ENCODE data around the gene RALGDS. TPM values are rescaled to one million over a fixed set of nuclear protein-coding genes. Genes with fewer than 3 reads are reported as not detected.

The RALGDS gene
- total RNA-seq, 1 experiment from 2014 or later = 36.1 TPM

DNA sequence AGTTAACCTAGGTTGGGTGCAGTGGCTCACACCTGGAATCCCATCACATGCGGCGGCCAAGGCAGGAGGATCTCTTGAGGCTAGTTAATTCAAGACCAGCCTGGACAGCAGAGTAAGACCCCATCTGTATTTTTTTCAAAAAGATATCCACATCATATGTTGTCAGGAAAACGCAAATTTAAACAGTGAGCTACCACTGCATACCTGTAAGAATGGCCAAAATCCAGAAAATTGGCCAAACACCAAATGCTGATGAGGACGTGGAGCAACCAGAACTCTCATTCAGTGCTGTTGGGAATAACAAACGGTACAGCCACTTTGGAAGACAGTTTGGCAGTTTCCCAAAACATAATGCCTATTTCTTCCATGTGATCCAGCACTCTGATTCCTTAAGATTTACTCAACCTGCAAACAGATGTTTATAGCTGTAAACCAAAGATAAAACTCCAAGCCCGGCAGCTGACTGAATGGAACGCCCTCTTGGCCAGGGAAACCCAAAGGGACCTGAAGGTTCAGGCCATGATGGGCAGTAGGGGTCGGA is 46.9 kb downstream of the RALGDS start:
- H3K36me3 ChIP-seq (ENCODE audit: control insufficient read depth in 1 of 2, insufficient read depth in 2 of 2, low read length in 2 of 2) = no peaks in the 10 kb centered on the region
- no peak overlapping the region for H3K4me2 ChIP-seq (ENCODE audit: low read length)
- CTCF ChIA-PET = interaction anchor here (1.4 to 2.8 kb wide), 2 partner anchors 52 to 70 kb away, joined by 4 to 7 read pairs; no protein-coding TSS in a partner anchor
- TF ChIP-seq POLR2AphosphoS5 (IDR thresholded peaks at IDR 0.05; ENCODE audit: low read depth, low read length) (no peak), CEBPB (IDR thresholded peaks at IDR 0.05; ENCODE audit: low read depth) (no peak), EGR1 (IDR thresholded peaks at IDR 0.05; ENCODE audit: low read depth) (no peak), EZH2 (IDR thresholded peaks at IDR 0.05) (no peak), ZFX (IDR thresholded peaks at IDR 0.05) (no peak), SP1 (IDR thresholded peaks at IDR 0.05; ENCODE audit: low read depth) (no peak), ELF1 (IDR thresholded peaks at IDR 0.05; ENCODE audit: borderline replicate concordance, low read depth) (no peak)
- TF ChIP-seq, protein P1, sequence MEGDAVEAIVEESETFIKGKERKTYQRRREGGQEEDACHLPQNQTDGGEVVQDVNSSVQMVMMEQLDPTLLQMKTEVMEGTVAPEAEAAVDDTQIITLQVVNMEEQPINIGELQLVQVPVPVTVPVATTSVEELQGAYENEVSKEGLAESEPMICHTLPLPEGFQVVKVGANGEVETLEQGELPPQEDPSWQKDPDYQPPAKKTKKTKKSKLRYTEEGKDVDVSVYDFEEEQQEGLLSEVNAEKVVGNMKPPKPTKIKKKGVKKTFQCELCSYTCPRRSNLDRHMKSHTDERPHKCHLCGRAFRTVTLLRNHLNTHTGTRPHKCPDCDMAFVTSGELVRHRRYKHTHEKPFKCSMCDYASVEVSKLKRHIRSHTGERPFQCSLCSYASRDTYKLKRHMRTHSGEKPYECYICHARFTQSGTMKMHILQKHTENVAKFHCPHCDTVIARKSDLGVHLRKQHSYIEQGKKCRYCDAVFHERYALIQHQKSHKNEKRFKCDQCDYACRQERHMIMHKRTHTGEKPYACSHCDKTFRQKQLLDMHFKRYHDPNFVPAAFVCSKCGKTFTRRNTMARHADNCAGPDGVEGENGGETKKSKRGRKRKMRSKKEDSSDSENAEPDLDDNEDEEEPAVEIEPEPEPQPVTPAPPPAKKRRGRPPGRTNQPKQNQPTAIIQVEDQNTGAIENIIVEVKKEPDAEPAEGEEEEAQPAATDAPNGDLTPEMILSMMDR (IDR thresholded peaks at IDR 0.05 in 2 of 3, conservative IDR thresholded peaks at IDR 0.05 in 1 of 3; ENCODE audit: borderline replicate concordance in 1 of 3, insufficient read depth in 1 of 3, low read depth in 2 of 3, low read length in 2 of 3) = no peak
- BruUV-seq (replicated peaks) = no TSS peak
- no peak for DNase-seq (ENCODE audit: low read depth, low spot score)
- H3K4me1 ChIP-seq (ENCODE audit: control insufficient read depth in 1 of 2, insufficient read depth in 2 of 2, low read length in 2 of 2) = no peaks in the 10 kb centered on the region
- no peaks in the 10 kb centered on the region for H4K20me1 ChIP-seq (ENCODE audit: insufficient read depth)
- intact Hi-C loops (cut with micrococcal nuclease) = no loop called here
- H3K27me3 ChIP-seq (ENCODE audit: insufficient read depth, low read length) = no peaks in the 10 kb centered on the region
- no peak for ATAC-seq
- no peaks in the 10 kb centered on the region for H3K9me3 ChIP-seq (ENCODE audit: control insufficient read depth in 1 of 2, insufficient read depth in 1 of 2, low read depth in 1 of 2, low read length in 2 of 2)
- no peaks in the 10 kb centered on the region for H3K9me2 ChIP-seq (ENCODE audit: insufficient read depth)
- H3K79me2 ChIP-seq (ENCODE audit: insufficient read depth, low read length) = no peaks in the 10 kb centered on the region
- H2AFZ ChIP-seq (ENCODE audit: low read depth, low read length, poor library complexity, severe bottlenecking) = no peak overlapping the region
- no peak overlapping the region for H3K4me3 ChIP-seq (replicated peaks in 1 of 2; ENCODE audit: low read depth in 1 of 2, low read length in 2 of 2)
- no peak overlapping the region for H3K27ac ChIP-seq (ENCODE audit: low read depth, low read length)
- H3K9ac ChIP-seq (ENCODE audit: low read length) = no peak overlapping the region
- POLR2A ChIA-PET = no interaction called here
- RAD21 ChIA-PET (ENCODE audit: low non-redundant PET in 1 of 2, low total read pairs in 2 of 2, uncharacterized antibody in 2 of 2, unreplicated experiment in 2 of 2) = no interaction called here
